Keratinocyte (primary cell): Measurements from ENCODE around the gene CCDC92. TPM values are rescaled to one million over a fixed set of nuclear protein-coding genes. Genes with fewer than 3 reads are reported as not detected.

Source experiments
- DNase-seq: peaks from one replicate; pipeline ENCODE4 v3.0.0-alpha.2; 2011; ENCODE audit warnings: low read depth, missing footprints, low spot score
- FAIRE-seq: peaks from 2 replicates; lab custom pipeline; 2011; peaks lifted over from hg19 to GRCh38; lab: Jason Lieb, UNC
- H2AFZ ChIP-seq: 2 replicates; pipeline ENCODE4 v1.6.0; 2012; ENCODE audit warnings: low read length, control low read depth, inconsistent platforms; ENCODE audit not compliant: control insufficient read depth
- H3K27ac ChIP-seq: 2 replicates; pipeline ENCODE4 v1.5.1; 2011; ENCODE audit warnings: low read length; ENCODE audit not compliant: control insufficient read depth, insufficient read depth
- H3K27me3 ChIP-seq: 3 replicates; pipeline ENCODE4 v1.6.0; 2011; ENCODE audit warnings: low read length; ENCODE audit not compliant: control insufficient read depth, insufficient read depth; ENCODE audit errors: extremely low read depth
- H3K36me3 ChIP-seq, 2 experiments: 2 replicates in 1 of 2; 3 replicates in 1 of 2; pipeline ENCODE4 v1.5.1; 2011; ENCODE audit warnings: low read length in 2 of 2, mild to moderate bottlenecking in 1 of 2; ENCODE audit not compliant: control insufficient read depth in 2 of 2, insufficient read depth in 2 of 2; ENCODE audit errors: extremely low read depth in 1 of 2
- H3K4me1 ChIP-seq: 3 replicates; pipeline ENCODE4 v1.5.1; 2011; ENCODE audit warnings: low read length; ENCODE audit not compliant: control insufficient read depth, insufficient read depth; ENCODE audit errors: extremely low read depth
- H3K4me2 ChIP-seq: 3 replicates; pipeline ENCODE4 v1.6.0; 2011; ENCODE audit warnings: low read depth, low read length; ENCODE audit not compliant: control insufficient read depth, insufficient read depth; ENCODE audit errors: extremely low read depth
- H3K4me3 ChIP-seq, 3 experiments: fragments of 200-600 bp in 1 of 3; sonication (generic) in 1 of 3; 2 replicates in 2 of 3; 3 replicates in 1 of 3; pipeline ENCODE4 v1.5.1; 2011 to 2016; ENCODE audit warnings: low read length in 3 of 3, mild to moderate bottlenecking in 3 of 3, control low read depth in 2 of 3, inconsistent platforms in 1 of 3, low read depth in 1 of 3, mixed read lengths in 1 of 3, mixed run types in 1 of 3, moderate library complexity in 1 of 3; ENCODE audit not compliant: control insufficient read depth in 2 of 3, insufficient read depth in 2 of 3; ENCODE audit errors: extremely low read depth in 1 of 3
- H3K79me2 ChIP-seq: 2 replicates; pipeline ENCODE4 v1.6.0; 2012; ENCODE audit warnings: low read length; ENCODE audit not compliant: control insufficient read depth, insufficient read depth
- H3K9ac ChIP-seq: 3 replicates; pipeline ENCODE4 v1.6.0; 2011; ENCODE audit warnings: low read length; ENCODE audit not compliant: control insufficient read depth, insufficient read depth; ENCODE audit errors: extremely low read depth
- H3K9me1 ChIP-seq: 3 replicates; pipeline ENCODE4 v1.6.0; 2011; ENCODE audit warnings: low read length; ENCODE audit not compliant: control insufficient read depth, insufficient read depth; ENCODE audit errors: extremely low read depth
- H3K9me3 ChIP-seq: 2 replicates; pipeline ENCODE4 v1.5.1; 2012; ENCODE audit warnings: low read depth, low read length; ENCODE audit not compliant: control insufficient read depth
- H4K20me1 ChIP-seq: 3 replicates; pipeline ENCODE4 v1.6.0; 2011; ENCODE audit warnings: low read length; ENCODE audit not compliant: control insufficient read depth, insufficient read depth; ENCODE audit errors: extremely low read depth
- CTCF ChIP-seq, 3 experiments: IDR thresholded peaks in 1 of 3; conservative IDR thresholded peaks in 1 of 3; optimal IDR thresholded peaks in 1 of 3; 2 replicates in 2 of 3; 3 replicates in 1 of 3; pipeline versions ENCODE3 to v1.5.1; 2011; ENCODE audit warnings: low read length in 3 of 3, mild to moderate bottlenecking in 3 of 3, moderate library complexity in 2 of 3, control low read depth in 1 of 3, inconsistent platforms in 1 of 3; ENCODE audit not compliant: insufficient read depth in 2 of 3; ENCODE audit errors: extremely low read depth in 1 of 3
- EZH2 ChIP-seq: IDR thresholded peaks from one replicate; pipeline ENCODE4 v1.6.1; 2012; ENCODE audit warnings: inconsistent platforms, mild to moderate bottlenecking, low read length, moderate library complexity
- dilution Hi-C: fragments of 300-500 bp; cut with MboI; formaldehyde crosslinking; loops from one replicate; pipeline ENCODE4 v1.7.0; 2020; ENCODE audit warnings: low sequenced_read_pairs; ENCODE audit not compliant: extremely low pct_ligation_motif_present
- polyA plus RNA-seq, 5 experiments: library from polyadenylated mRNA; depleted of rRNA in 3 of 5; stranded (reverse) in 3 of 5; stranded (forward) in 1 of 5; unstranded in 1 of 5; fragments of >200 nt; gene quantifications; 1 replicate in 1 of 5; 2 replicates in 3 of 5; 3 replicates in 1 of 5; pipeline versions ENCODE4 v1.2.1 to v1.2.3, GENCODE V29; 2011 to 2012; ENCODE audit warnings: missing spikeins in 2 of 5, low read depth in 1 of 5, low replicate concordance in 1 of 5

Gene CCDC92
- polyA plus RNA-seq, 1 donor (not counting 4 experiments of a cell fraction or from before 2014, with no cell fraction given), result 8.3 TPM

GRCh38 chr12:123903301-123904065, 69.1 kb downstream of the CCDC92 start:
- Histone ChIP-seq H3K36me3 (no peaks in the 10 kb centered on the region), H3K27ac (no peak overlapping the region), H3K9ac (no peak overlapping the region), H3K4me3 (no peak overlapping the region), H3K9me3 (no peaks in the 10 kb centered on the region), H3K4me1 (peaks cover 9% of the 10 kb centered on the region), H4K20me1 (no peaks in the 10 kb centered on the region), H2AFZ (no peak overlapping the region), H3K4me2 (no peak overlapping the region), H3K79me2 (no peaks in the 10 kb centered on the region), H3K9me1 (no peaks in the 10 kb centered on the region), H3K27me3 (peaks cover 27% of the 10 kb centered on the region)
- FAIRE-seq (no peak), DNase-seq (no peak)
- dilution Hi-C loops, result no loop called here
- TF ChIP-seq EZH2, result no peak
- TF ChIP-seq CTCF (optimal IDR thresholded peaks at IDR 0.05 in 1 of 3, IDR thresholded peaks at IDR 0.05 in 1 of 3, conservative IDR thresholded peaks at IDR 0.05 in 1 of 3; ENCODE audit: extremely low read depth in 1 of 3, insufficient read depth in 2 of 3, low read length in 3 of 3), result no peak

GRCh38 chr12:123902821-123903220, 69.8 kb downstream of the CCDC92 start:
- H3K79me2 ChIP-seq, result no peaks in the 10 kb centered on the region
- DNase-seq (no peak), FAIRE-seq (no peak)
- no peaks in the 10 kb centered on the region for H4K20me1 ChIP-seq
- no peak overlapping the region for H3K4me2 ChIP-seq
- no peak overlapping the region for H2AFZ ChIP-seq
- H3K4me1 ChIP-seq, result peaks cover 7% of the 10 kb centered on the region
- no peaks in the 10 kb centered on the region for H3K9me1 ChIP-seq
- no peak overlapping the region for H3K27ac ChIP-seq
- H3K36me3 ChIP-seq, result no peaks in the 10 kb centered on the region
- H3K27me3 ChIP-seq, result peaks cover 27% of the 10 kb centered on the region
- H3K9me3 ChIP-seq, result no peaks in the 10 kb centered on the region
- no peak overlapping the region for H3K4me3 ChIP-seq
- dilution Hi-C loops, result no loop called here
- TF ChIP-seq EZH2, result no peak
- TF ChIP-seq CTCF (optimal IDR thresholded peaks at IDR 0.05 in 1 of 3, IDR thresholded peaks at IDR 0.05 in 1 of 3, conservative IDR thresholded peaks at IDR 0.05 in 1 of 3; ENCODE audit: extremely low read depth in 1 of 3, insufficient read depth in 2 of 3, low read length in 3 of 3), result no peak
- H3K9ac ChIP-seq, result no peak overlapping the region
